AG04450 (cell line): ENCODE results near the gene ADORA2A. TPM values are rescaled to one million over a fixed set of nuclear protein-coding genes. Genes with fewer than 3 reads are reported as not detected.

Experiments
- CTCF ChIA-PET: fragments of 300-600, 350-600 bp; formaldehyde crosslinking; extraction: SDS; loops from one replicate; lab custom pipeline; 2022; ENCODE audit warnings: antibody characterized with exemption, inconsistent platforms; lab: Charles Lee
- POLR2A ChIA-PET: fragments of 350-600 bp; formaldehyde crosslinking; extraction: SDS; loops from one replicate; lab custom pipeline; 2021; ENCODE audit warnings: antibody characterized with exemption, inconsistent platforms; lab: Yijun Ruan, JAX
- DNase-seq: peaks from one replicate; pipeline ENCODE4 v3.0.0-alpha.2; 2011; ENCODE audit warnings: low read depth, low spot score
- H3K27ac ChIP-seq: one replicate; pipeline ENCODE4 v1.5.1; 2012; ENCODE audit warnings: low read depth, low read length, control low read depth
- H3K27me3 ChIP-seq: one replicate; pipeline ENCODE4 v1.6.0; 2012; ENCODE audit warnings: low read length; ENCODE audit not compliant: control insufficient read depth, insufficient read depth
- H3K4me3 ChIP-seq: 2 replicates; pipeline ENCODE4 v1.5.1; 2011; ENCODE audit warnings: mild to moderate bottlenecking, low read depth, low read length, control low read depth
- H3K9me3 ChIP-seq: 2 replicates; pipeline ENCODE4 v1.5.1; 2012; ENCODE audit warnings: low read length; ENCODE audit not compliant: control insufficient read depth, insufficient read depth
- polyA plus RNA-seq: library from polyadenylated mRNA; depleted of rRNA; stranded (reverse); fragments of >200 nt; gene quantifications from 2 replicates; pipeline ENCODE4 v1.2.3, GENCODE V29; 2011
- TF ChIP-seq, protein P1 (sequence below): IDR thresholded peaks from 2 replicates; pipeline ENCODE4 v1.5.1; 2011; ENCODE audit warnings: low read depth, low read length, control low read depth, inconsistent platforms

The ADORA2A gene
- polyA plus RNA-seq, 1 experiment: 0.19 TPM

DNA sequence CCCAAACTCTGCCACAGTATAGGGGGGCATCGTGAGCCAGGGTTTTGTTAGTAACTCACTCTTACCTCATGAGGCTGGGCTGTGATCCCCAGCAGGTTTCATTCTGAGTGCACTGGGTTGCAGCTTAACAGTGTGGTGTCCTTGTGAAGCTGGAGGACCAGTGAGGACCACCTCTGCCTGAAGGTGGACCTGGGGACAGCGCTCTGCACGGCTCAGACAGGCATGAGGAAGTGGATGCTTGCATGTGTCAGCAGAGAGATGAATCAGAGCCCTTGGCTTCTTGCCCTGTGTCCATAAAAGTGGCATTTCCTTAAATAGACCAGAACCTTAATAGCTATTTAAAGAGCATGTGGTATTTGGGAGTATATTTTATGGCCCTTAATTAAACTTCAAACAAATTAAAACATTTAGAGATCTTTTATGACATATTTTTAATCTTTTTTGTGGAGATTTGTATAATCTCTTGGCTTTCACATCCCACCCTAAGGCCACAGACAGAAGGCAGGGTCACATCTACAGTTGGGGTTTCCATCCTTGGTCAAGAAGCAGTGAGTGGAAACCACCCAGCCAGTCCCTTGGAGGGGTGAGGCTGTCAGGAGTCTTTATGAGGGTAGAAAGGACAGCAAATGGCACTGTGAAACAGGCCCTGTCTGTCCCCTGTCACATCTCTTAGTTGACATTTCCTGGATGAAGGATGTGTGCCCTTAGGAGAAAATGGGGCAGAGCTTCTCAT, 24.8 kb upstream of the ADORA2A start:
- CTCF ChIA-PET: interaction anchor here (1.5 kb wide), 1 partner anchor 369 kb away, joined by 3 read pairs; no protein-coding TSS in a partner anchor
- Histone ChIP-seq H3K27ac (no peak overlapping the region), H3K9me3 (no peaks in the 10 kb centered on the region; the same call in 1 of the 2 replicates), H3K27me3 (no peaks in the 10 kb centered on the region), H3K4me3 (no peak overlapping the region)
- POLR2A ChIA-PET: no interaction called here
- TF ChIP-seq, protein P1, sequence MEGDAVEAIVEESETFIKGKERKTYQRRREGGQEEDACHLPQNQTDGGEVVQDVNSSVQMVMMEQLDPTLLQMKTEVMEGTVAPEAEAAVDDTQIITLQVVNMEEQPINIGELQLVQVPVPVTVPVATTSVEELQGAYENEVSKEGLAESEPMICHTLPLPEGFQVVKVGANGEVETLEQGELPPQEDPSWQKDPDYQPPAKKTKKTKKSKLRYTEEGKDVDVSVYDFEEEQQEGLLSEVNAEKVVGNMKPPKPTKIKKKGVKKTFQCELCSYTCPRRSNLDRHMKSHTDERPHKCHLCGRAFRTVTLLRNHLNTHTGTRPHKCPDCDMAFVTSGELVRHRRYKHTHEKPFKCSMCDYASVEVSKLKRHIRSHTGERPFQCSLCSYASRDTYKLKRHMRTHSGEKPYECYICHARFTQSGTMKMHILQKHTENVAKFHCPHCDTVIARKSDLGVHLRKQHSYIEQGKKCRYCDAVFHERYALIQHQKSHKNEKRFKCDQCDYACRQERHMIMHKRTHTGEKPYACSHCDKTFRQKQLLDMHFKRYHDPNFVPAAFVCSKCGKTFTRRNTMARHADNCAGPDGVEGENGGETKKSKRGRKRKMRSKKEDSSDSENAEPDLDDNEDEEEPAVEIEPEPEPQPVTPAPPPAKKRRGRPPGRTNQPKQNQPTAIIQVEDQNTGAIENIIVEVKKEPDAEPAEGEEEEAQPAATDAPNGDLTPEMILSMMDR: no peak
- DNase-seq: peak; percentile 60

DNA sequence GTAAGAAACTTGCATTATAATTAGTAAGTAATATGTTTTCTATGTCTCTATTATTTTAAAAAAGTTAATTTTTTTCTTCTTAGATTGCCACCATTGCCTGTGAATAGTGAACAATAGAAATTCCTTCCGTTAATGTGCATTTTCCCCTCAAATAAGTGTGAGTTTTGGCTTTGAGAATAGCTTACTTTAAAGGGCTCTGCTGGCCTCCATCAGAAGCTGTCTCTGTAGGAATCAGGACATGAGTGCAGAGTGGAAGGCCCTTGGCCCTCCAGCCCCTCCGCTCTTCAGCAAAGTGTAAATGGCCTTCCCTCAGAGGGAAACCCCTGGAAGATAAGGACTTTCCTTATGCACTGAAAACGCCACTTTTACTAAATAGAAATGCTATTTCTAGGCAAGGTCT, 24.1 kb upstream of the ADORA2A start:
- Histone ChIP-seq H3K27me3 (no peaks in the 10 kb centered on the region), H3K27ac (no peak overlapping the region), H3K4me3 (no peak overlapping the region), H3K9me3 (no peaks in the 10 kb centered on the region; the same call in 1 of the 2 replicates)
- TF ChIP-seq, protein P1: no peak
- no peak for DNase-seq
- ChIA-PET POLR2A (no interaction called here), CTCF (interaction anchor here (1.5 kb wide), 1 partner anchor 369 kb away, joined by 3 read pairs; no protein-coding TSS in a partner anchor)

DNA sequence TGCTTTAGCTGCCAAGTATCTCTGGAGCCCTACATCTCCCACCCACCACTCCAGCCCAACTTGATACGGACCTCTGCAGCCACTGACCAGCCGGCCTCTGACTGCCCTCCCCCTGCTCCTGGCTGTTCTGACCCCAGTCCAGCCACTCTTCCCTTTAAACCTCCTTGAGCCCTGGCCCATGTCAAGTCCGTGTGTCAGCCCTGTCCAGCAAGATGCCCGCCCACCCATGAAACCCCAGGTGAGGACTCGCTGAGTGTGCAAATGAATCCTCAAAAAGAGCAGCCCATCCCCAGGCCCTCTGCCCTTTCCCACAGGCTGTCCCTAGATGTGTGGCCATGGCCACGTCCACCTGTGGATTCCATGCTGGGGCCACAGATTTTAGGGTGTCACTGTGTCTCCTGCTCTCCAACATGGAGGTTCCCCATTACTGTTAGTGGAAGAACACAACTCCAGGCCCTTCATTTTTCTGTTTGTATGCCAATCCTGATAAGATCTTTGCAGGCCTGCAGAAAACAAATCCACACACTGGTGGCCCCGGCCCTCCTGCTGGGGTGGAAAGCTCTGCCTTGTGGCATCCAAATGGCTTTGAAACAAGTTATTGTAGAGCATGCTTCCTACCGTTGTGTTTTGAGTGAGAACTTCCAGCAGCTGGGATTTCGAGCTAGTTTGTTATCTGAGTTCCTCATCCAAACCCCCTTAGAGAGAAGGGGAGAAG, 22.7 kb upstream of the ADORA2A start:
- ChIA-PET CTCF (interaction anchor here (1.3 kb wide), 1 partner anchor 19 kb away, joined by 3 read pairs; no protein-coding TSS in a partner anchor), POLR2A (no interaction called here)
- Histone ChIP-seq H3K27ac (no peak overlapping the region), H3K27me3 (no peaks in the 10 kb centered on the region), H3K4me3 (no peak overlapping the region), H3K9me3 (no peaks in the 10 kb centered on the region; the same call in 1 of the 2 replicates)
- DNase-seq: no peak
- TF ChIP-seq, protein P1: no peak

DNA sequence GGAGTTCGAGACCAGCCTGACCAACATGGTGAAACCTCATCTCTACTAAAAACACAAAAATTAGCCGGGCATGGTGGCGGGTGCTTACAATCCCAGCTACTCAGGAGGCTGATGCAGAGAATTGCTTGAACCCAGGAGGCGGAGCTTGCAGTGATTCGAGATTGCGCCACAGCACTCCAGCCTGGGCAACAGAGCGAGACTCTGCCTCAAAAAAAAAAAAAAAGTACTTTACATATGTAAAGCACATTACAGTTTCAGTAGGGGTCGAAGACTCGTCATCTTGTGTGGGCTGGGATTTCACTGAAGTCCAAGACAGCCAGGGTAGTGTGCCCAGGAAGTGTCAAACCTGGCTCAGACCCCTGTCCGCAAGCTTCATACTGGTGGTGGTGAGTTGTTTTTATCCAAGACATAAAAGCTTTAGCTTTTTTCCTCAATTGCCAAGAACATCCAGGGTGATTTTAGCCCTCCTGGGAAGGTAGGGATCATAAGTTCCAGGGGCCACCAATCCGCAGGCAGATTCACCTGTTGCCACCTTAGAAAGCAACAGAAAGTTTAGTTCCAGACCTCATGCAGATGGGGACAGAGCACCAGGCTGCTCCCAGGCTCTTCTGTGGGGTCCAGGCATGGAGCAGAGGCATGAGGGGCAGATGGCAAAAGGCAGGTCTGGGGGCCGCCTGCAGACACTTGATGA, 21.6 kb upstream of the ADORA2A start:
- Histone ChIP-seq H3K9me3 (no peaks in the 10 kb centered on the region; the same call in 1 of the 2 replicates), H3K27me3 (no peaks in the 10 kb centered on the region), H3K27ac (no peak overlapping the region), H3K4me3 (no peak overlapping the region)
- ChIA-PET POLR2A (no interaction called here), CTCF (interaction anchor here (1.3 kb wide), 1 partner anchor 18 kb away, joined by 3 read pairs; no protein-coding TSS in a partner anchor)
- DNase-seq: no peak
- TF ChIP-seq, protein P1: no peak
